ENCODE results near the gene ITGA2. TPM values are rescaled to one million over a fixed set of nuclear protein-coding genes. Genes with fewer than 3 reads are reported as not detected.
A peak's percentile ranks its signal among the peaks of the same experiment; 100 is the strongest.

ITGA2 gene
- polyA plus RNA-seq, 1 experiment, result 5.3 TPM

GRCh38 chr5:53067641-53068040 lies 78.5 kb downstream of the ITGA2 start:
- TF ChIP-seq CTCF (IDR thresholded peaks at IDR 0.05; ENCODE audit: insufficient read depth, low read depth, low read length), result no peak
- ChIA-PET CTCF (interaction anchor here (0.8 to 1.0 kb wide), 2 partner anchors 119 to 120 kb away, joined by 4 read pairs; no protein-coding TSS in a partner anchor), POLR2A (no interaction called here)
- no peaks in the 10 kb centered on the region for H3K27me3 ChIP-seq (ENCODE audit: control insufficient read depth, insufficient read depth, low read length)
- no peak overlapping the region for H3K4me3 ChIP-seq (ENCODE audit: low read depth, low read length)
- H3K36me3 ChIP-seq (ENCODE audit: control insufficient read depth, insufficient read depth, low read length), result peaks cover 1% of the 10 kb centered on the region; the same call in 1 of the 2 replicates
- DNase-seq (ENCODE audit: low read depth), result no peak

- ChIA-PET CTCF (interaction anchor here (0.8 to 1.0 kb wide), 2 partner anchors 119 to 120 kb away, joined by 4 read pairs; no protein-coding TSS in a partner anchor), POLR2A (no interaction called here)
- H3K27me3 ChIP-seq (ENCODE audit: control insufficient read depth, insufficient read depth, low read length), result no peaks in the 10 kb centered on the region
- TF ChIP-seq CTCF (IDR thresholded peaks at IDR 0.05; ENCODE audit: insufficient read depth, low read depth, low read length), result no peak
- H3K36me3 ChIP-seq (ENCODE audit: control insufficient read depth, insufficient read depth, low read length), result peaks cover 1% of the 10 kb centered on the region; the same call in 1 of the 2 replicates
- H3K4me3 ChIP-seq (ENCODE audit: low read depth, low read length), result no peak overlapping the region
- DNase-seq (ENCODE audit: low read depth), result no peak
These were observed 79.2 kb downstream of the ITGA2 start for GRCh38 chr5:53068291-53068836.

GRCh38 chr5:53069626-53070025 lies 80.5 kb downstream of the ITGA2 start:
- Histone ChIP-seq H3K36me3 (ENCODE audit: control insufficient read depth, insufficient read depth, low read length) (peaks cover 1% of the 10 kb centered on the region; the same call in 1 of the 2 replicates), H3K4me3 (ENCODE audit: low read depth, low read length) (no peak overlapping the region), H3K27me3 (ENCODE audit: control insufficient read depth, insufficient read depth, low read length) (no peaks in the 10 kb centered on the region)
- DNase-seq (ENCODE audit: low read depth), result peak; percentile 17
- CTCF ChIA-PET, result interaction anchor here (0.5 kb wide), 1 partner anchor 54 kb away, joined by 3 read pairs; no protein-coding TSS in a partner anchor
- POLR2A ChIA-PET, result no interaction called here
- TF ChIP-seq CTCF (IDR thresholded peaks at IDR 0.05; ENCODE audit: insufficient read depth, low read depth, low read length), result no peak

GRCh38 chr5:53071298-53071697 lies 82.1 kb downstream of the ITGA2 start:
- Histone ChIP-seq H3K4me3 (ENCODE audit: low read depth, low read length) (no peak overlapping the region), H3K27me3 (ENCODE audit: control insufficient read depth, insufficient read depth, low read length) (no peaks in the 10 kb centered on the region), H3K36me3 (ENCODE audit: control insufficient read depth, insufficient read depth, low read length) (peaks cover 4% of the 10 kb centered on the region; the same call in 1 of the 2 replicates)
- CTCF ChIA-PET, result interaction anchor here (1.2 to 1.3 kb wide), 2 partner anchors 12 to 22 kb away, joined by 5 read pairs; no protein-coding TSS in a partner anchor
- POLR2A ChIA-PET, result no interaction called here
- TF ChIP-seq CTCF (IDR thresholded peaks at IDR 0.05; ENCODE audit: insufficient read depth, low read depth, low read length), result no peak
- DNase-seq (ENCODE audit: low read depth), result no peak

- TF ChIP-seq CTCF (IDR thresholded peaks at IDR 0.05; ENCODE audit: insufficient read depth, low read depth, low read length), result peak; percentile 27; the same call in 1 of the 2 replicates
- peak; percentile 75 for DNase-seq (ENCODE audit: low read depth)
- ChIA-PET POLR2A (no interaction called here), CTCF (interaction anchor here (0.9 to 1.3 kb wide), 3 partner anchors 13 to 26 kb away, joined by 3 to 5 read pairs (median 5); no protein-coding TSS in a partner anchor)
- peaks cover 4% of the 10 kb centered on the region; the same call in 1 of the 2 replicates for H3K36me3 ChIP-seq (ENCODE audit: control insufficient read depth, insufficient read depth, low read length)
- H3K4me3 ChIP-seq (ENCODE audit: low read depth, low read length), result no peak overlapping the region
- H3K27me3 ChIP-seq (ENCODE audit: control insufficient read depth, insufficient read depth, low read length), result no peaks in the 10 kb centered on the region
These were observed 82.6 kb downstream of the ITGA2 start for GRCh38 chr5:53071738-53072137.
